Endothelial cell of umbilical vein (primary cell): ENCODE results near the gene DHCR7.

ENCODE experiments used
- EZH2 ChIP-seq: IDR thresholded peaks from 2 replicates; pipeline ENCODE4 v1.6.1; 2012; ENCODE audit warnings: borderline replicate concordance, low read depth, mild to moderate bottlenecking, moderate library complexity, low read length, inconsistent platforms; ENCODE audit not compliant: severe bottlenecking
- FOS ChIP-seq: IDR thresholded peaks from 2 replicates; pipeline ENCODE4 v1.6.1; 2011; ENCODE audit warnings: mild to moderate bottlenecking, low read length, moderate library complexity, borderline replicate concordance; ENCODE audit not compliant: insufficient read depth
- GATA2 ChIP-seq: IDR thresholded peaks from 2 replicates; pipeline ENCODE4 v1.7.0; 2011; ENCODE audit warnings: low read depth, mild to moderate bottlenecking, moderate library complexity, mixed read lengths, low read length; ENCODE audit not compliant: insufficient read length, insufficient read depth
- JUN ChIP-seq: IDR thresholded peaks from 2 replicates; pipeline ENCODE4 v1.6.1; 2011; ENCODE audit warnings: borderline replicate concordance, low read depth; ENCODE audit not compliant: insufficient read length, insufficient read depth
- MYC ChIP-seq: IDR thresholded peaks from one replicate; pipeline ENCODE4 v1.6.1; 2011; ENCODE audit warnings: mild to moderate bottlenecking, low read depth, low read length
- POLR2A ChIP-seq: IDR thresholded peaks from 2 replicates; pipeline ENCODE4 v1.6.1; 2012; ENCODE audit warnings: low read depth, mild to moderate bottlenecking, control low read depth, low read length
- POLR2AphosphoS5 ChIP-seq: IDR thresholded peaks from 2 replicates; pipeline ENCODE4 v1.6.1; 2012; ENCODE audit warnings: low read depth, mild to moderate bottlenecking, control low read depth, low read length, moderate library complexity; ENCODE audit not compliant: insufficient read depth
- TF ChIP-seq, protein P1 (sequence below), 2 donors: IDR thresholded peaks; 1 replicate in 1 of 2; 2 replicates in 1 of 2; pipeline ENCODE4 v1.5.1; 2011; ENCODE audit warnings: low read length in 2 of 2, mild to moderate bottlenecking in 2 of 2, moderate library complexity in 2 of 2, control low read depth in 1 of 2, inconsistent platforms in 1 of 2, low read depth in 1 of 2; ENCODE audit not compliant: insufficient read depth in 1 of 2; ENCODE audit errors: extremely low read depth in 1 of 2
- TF ChIP-seq, protein P2 (sequence below): IDR thresholded peaks from 2 replicates; pipeline ENCODE4 v1.6.1; 2011; ENCODE audit not compliant: insufficient read depth, insufficient read length

DNA sequence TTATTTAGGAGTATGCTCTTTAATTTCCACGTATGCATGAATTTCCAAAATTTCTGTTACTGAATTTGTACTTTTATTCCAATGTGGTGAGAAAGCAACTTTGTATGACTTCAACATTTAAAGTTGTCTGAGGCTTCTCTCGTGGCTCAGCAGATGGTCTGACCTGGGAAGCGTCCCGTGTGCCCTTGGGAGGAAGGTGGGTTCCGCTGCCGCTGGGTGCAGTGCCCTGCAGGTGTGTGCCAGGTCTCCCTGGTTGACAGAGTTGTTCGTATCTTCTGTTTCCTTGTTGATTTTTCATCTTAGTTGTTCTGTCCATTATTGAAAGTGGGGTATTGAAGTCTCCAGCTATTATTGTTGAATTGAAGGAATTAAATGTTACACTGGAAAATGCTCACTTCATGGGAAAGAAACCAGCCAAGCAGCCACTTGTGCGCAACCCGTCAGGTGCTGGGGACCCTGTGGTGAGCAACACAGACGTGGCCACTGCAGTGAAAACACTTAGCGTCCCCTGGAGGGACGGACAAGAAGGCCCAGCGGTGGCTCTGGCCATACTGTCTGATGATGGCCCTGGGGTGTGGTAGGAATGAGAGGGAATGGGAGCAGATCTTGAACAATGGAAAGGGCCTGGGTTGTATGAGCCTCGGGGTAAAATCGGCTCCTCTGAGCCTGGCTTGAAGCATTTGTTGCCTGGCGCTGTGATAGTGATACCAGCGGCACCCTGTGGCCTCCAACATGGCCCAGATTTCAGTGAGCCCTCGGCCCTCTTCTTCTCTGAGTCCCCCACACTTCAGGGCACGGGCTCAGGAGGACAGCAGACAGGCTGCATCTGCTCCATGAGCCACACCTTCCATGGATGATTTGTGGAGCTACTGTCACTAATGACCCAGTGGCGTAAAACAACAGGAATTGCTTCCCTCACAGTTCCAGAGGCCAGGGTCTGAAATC is 47.4 kb upstream of the DHCR7 start:
- TF ChIP-seq, protein P1, sequence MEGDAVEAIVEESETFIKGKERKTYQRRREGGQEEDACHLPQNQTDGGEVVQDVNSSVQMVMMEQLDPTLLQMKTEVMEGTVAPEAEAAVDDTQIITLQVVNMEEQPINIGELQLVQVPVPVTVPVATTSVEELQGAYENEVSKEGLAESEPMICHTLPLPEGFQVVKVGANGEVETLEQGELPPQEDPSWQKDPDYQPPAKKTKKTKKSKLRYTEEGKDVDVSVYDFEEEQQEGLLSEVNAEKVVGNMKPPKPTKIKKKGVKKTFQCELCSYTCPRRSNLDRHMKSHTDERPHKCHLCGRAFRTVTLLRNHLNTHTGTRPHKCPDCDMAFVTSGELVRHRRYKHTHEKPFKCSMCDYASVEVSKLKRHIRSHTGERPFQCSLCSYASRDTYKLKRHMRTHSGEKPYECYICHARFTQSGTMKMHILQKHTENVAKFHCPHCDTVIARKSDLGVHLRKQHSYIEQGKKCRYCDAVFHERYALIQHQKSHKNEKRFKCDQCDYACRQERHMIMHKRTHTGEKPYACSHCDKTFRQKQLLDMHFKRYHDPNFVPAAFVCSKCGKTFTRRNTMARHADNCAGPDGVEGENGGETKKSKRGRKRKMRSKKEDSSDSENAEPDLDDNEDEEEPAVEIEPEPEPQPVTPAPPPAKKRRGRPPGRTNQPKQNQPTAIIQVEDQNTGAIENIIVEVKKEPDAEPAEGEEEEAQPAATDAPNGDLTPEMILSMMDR (IDR thresholded peaks at IDR 0.05; ENCODE audit: extremely low read depth in 1 of 2, insufficient read depth in 1 of 2, low read depth in 1 of 2, low read length in 2 of 2): no peak
- TF ChIP-seq POLR2A (no peak), EZH2 (no peak), POLR2AphosphoS5 (no peak), JUN (no peak), MYC (no peak), GATA2 (no peak), FOS (no peak)
- TF ChIP-seq, protein P2, sequence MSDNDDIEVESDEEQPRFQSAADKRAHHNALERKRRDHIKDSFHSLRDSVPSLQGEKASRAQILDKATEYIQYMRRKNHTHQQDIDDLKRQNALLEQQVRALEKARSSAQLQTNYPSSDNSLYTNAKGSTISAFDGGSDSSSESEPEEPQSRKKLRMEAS: no peak
